Astrocyte (in vitro differentiated cells and primary cell): Measurements from ENCODE around the gene ATXN7L1.

ENCODE experiments used
- EZH2 ChIP-seq: IDR thresholded peaks from 2 replicates; pipeline ENCODE4 v1.6.1; 2012; ENCODE audit warnings: mild to moderate bottlenecking, low read length, inconsistent platforms; ENCODE audit not compliant: insufficient read depth
- TF ChIP-seq, protein P1 (sequence below): IDR thresholded peaks from 2 replicates; pipeline ENCODE4 v1.5.1; 2011; ENCODE audit warnings: low read depth, mild to moderate bottlenecking, inconsistent platforms, low read length, moderate library complexity; ENCODE audit not compliant: insufficient read depth

DNA sequence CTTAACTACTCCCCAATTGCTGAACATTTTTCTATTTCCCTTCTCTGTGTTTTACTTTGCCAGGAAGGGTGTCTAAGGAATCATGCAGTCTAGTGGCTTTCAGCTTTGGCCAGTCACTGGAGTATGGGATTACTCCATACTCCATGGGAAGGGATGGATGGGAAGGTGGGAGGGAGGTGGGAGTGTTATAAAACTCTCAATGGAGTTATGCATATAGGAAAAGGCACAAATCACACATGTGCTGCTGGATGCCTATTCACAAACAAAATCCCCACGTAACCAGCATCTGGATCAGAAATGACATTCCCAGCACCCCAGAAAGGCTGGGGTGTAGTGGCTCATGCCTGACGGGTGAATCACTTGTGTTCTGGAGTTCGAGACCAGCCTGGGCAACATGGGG, 125.3 kb downstream of the ATXN7L1 start:
- TF ChIP-seq, protein P1, sequence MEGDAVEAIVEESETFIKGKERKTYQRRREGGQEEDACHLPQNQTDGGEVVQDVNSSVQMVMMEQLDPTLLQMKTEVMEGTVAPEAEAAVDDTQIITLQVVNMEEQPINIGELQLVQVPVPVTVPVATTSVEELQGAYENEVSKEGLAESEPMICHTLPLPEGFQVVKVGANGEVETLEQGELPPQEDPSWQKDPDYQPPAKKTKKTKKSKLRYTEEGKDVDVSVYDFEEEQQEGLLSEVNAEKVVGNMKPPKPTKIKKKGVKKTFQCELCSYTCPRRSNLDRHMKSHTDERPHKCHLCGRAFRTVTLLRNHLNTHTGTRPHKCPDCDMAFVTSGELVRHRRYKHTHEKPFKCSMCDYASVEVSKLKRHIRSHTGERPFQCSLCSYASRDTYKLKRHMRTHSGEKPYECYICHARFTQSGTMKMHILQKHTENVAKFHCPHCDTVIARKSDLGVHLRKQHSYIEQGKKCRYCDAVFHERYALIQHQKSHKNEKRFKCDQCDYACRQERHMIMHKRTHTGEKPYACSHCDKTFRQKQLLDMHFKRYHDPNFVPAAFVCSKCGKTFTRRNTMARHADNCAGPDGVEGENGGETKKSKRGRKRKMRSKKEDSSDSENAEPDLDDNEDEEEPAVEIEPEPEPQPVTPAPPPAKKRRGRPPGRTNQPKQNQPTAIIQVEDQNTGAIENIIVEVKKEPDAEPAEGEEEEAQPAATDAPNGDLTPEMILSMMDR, result no peak
- TF ChIP-seq EZH2, result no peak
